Measurements from ENCODE around the gene SPOCK2. TPM values are rescaled to one million over a fixed set of nuclear protein-coding genes. Genes with fewer than 3 reads are reported as not detected.

SPOCK2 gene
- total RNA-seq, 1 experiment from 2014 or later = 1.1 TPM

GRCh38 chr10:72068126-72068765 is 20.1 kb downstream of the SPOCK2 start:
- Histone ChIP-seq H3K27me3 (ENCODE audit: insufficient read depth, low read length) (no peaks in the 10 kb centered on the region), H3K4me1 (ENCODE audit: control insufficient read depth in 1 of 2, insufficient read depth in 2 of 2, low read length in 2 of 2) (peaks cover 4 to 9% of the 10 kb centered on the region in 2 experiments; a peak in 2 of 4 replicates), H4K20me1 (ENCODE audit: insufficient read depth) (no peaks in the 10 kb centered on the region), H3K9me3 (ENCODE audit: control insufficient read depth in 1 of 2, insufficient read depth in 1 of 2, low read depth in 1 of 2, low read length in 2 of 2) (no peaks in the 10 kb centered on the region; a peak in 1 of 4 replicates), H3K4me2 (ENCODE audit: low read length) (no peak overlapping the region), H3K9ac (ENCODE audit: low read length) (no peak overlapping the region), H2AFZ (ENCODE audit: low read depth, low read length, poor library complexity, severe bottlenecking) (no peak overlapping the region), H3K4me3 (replicated peaks in 1 of 2; ENCODE audit: low read depth in 1 of 2, low read length in 2 of 2) (no peak overlapping the region), H3K27ac (ENCODE audit: low read depth, low read length) (no peak overlapping the region), H3K9me2 (ENCODE audit: insufficient read depth) (no peaks in the 10 kb centered on the region), H3K79me2 (ENCODE audit: insufficient read depth, low read length) (no peaks in the 10 kb centered on the region), H3K36me3 (ENCODE audit: control insufficient read depth in 1 of 2, insufficient read depth in 2 of 2, low read length in 2 of 2) (no peaks in the 10 kb centered on the region)
- DNase-seq (ENCODE audit: low read depth, low spot score) = no peak
- no peak for TF ChIP-seq EZH2phosphoT487 (IDR thresholded peaks at IDR 0.05; ENCODE audit: borderline replicate concordance)
- no peak for ATAC-seq
- POLR2A ChIA-PET = no interaction called here
- no TSS peak for BruUV-seq (replicated peaks)
- CTCF ChIA-PET = no interaction called here
- intact Hi-C loops (cut with micrococcal nuclease) = no loop called here
- RAD21 ChIA-PET (ENCODE audit: low non-redundant PET in 1 of 2, low total read pairs in 2 of 2, uncharacterized antibody in 2 of 2, unreplicated experiment in 2 of 2) = no interaction called here

- Histone ChIP-seq H3K27ac (ENCODE audit: low read depth, low read length) (no peak overlapping the region), H3K4me1 (ENCODE audit: control insufficient read depth in 1 of 2, insufficient read depth in 2 of 2, low read length in 2 of 2) (peaks cover 4 to 10% of the 10 kb centered on the region in 2 experiments; a peak in 2 of 4 replicates), H3K9me2 (ENCODE audit: insufficient read depth) (no peaks in the 10 kb centered on the region), H3K79me2 (ENCODE audit: insufficient read depth, low read length) (no peaks in the 10 kb centered on the region), H2AFZ (ENCODE audit: low read depth, low read length, poor library complexity, severe bottlenecking) (no peak overlapping the region), H4K20me1 (ENCODE audit: insufficient read depth) (no peaks in the 10 kb centered on the region), H3K4me2 (ENCODE audit: low read length) (no peak overlapping the region), H3K4me3 (replicated peaks in 1 of 2; ENCODE audit: low read depth in 1 of 2, low read length in 2 of 2) (no peak overlapping the region), H3K9me3 (ENCODE audit: control insufficient read depth in 1 of 2, insufficient read depth in 1 of 2, low read depth in 1 of 2, low read length in 2 of 2) (no peaks in the 10 kb centered on the region; a peak in 1 of 4 replicates), H3K36me3 (ENCODE audit: control insufficient read depth in 1 of 2, insufficient read depth in 2 of 2, low read length in 2 of 2) (no peaks in the 10 kb centered on the region), H3K27me3 (ENCODE audit: insufficient read depth, low read length) (no peaks in the 10 kb centered on the region), H3K9ac (ENCODE audit: low read length) (no peak overlapping the region)
- no peak for ATAC-seq
- TF ChIP-seq CBX3 (IDR thresholded peaks at IDR 0.05; ENCODE audit: low read depth) (no peak), RAD21 (IDR thresholded peaks at IDR 0.05; ENCODE audit: low read depth) (no peak), EZH2 (IDR thresholded peaks at IDR 0.05) (no peak), ELF1 (IDR thresholded peaks at IDR 0.05; ENCODE audit: borderline replicate concordance, low read depth) (no peak), POLR2A (IDR thresholded peaks at IDR 0.05; ENCODE audit: borderline replicate concordance, extremely low read depth, insufficient read depth, insufficient read length) (no peak), SP1 (IDR thresholded peaks at IDR 0.05; ENCODE audit: low read depth) (no peak), YY1 (IDR thresholded peaks at IDR 0.05; ENCODE audit: extremely low read depth, insufficient replicate concordance, low read depth, low read length) (no peak)
- TF ChIP-seq, protein P1, sequence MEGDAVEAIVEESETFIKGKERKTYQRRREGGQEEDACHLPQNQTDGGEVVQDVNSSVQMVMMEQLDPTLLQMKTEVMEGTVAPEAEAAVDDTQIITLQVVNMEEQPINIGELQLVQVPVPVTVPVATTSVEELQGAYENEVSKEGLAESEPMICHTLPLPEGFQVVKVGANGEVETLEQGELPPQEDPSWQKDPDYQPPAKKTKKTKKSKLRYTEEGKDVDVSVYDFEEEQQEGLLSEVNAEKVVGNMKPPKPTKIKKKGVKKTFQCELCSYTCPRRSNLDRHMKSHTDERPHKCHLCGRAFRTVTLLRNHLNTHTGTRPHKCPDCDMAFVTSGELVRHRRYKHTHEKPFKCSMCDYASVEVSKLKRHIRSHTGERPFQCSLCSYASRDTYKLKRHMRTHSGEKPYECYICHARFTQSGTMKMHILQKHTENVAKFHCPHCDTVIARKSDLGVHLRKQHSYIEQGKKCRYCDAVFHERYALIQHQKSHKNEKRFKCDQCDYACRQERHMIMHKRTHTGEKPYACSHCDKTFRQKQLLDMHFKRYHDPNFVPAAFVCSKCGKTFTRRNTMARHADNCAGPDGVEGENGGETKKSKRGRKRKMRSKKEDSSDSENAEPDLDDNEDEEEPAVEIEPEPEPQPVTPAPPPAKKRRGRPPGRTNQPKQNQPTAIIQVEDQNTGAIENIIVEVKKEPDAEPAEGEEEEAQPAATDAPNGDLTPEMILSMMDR (IDR thresholded peaks at IDR 0.05 in 2 of 3, conservative IDR thresholded peaks at IDR 0.05 in 1 of 3; ENCODE audit: borderline replicate concordance in 1 of 3, insufficient read depth in 1 of 3, low read depth in 2 of 3, low read length in 2 of 3) = no peak
- TF ChIP-seq, protein P2, sequence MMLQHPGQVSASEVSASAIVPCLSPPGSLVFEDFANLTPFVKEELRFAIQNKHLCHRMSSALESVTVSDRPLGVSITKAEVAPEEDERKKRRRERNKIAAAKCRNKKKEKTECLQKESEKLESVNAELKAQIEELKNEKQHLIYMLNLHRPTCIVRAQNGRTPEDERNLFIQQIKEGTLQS (IDR thresholded peaks at IDR 0.05) = no peak
- ChIA-PET CTCF (no interaction called here), POLR2A (no interaction called here), RAD21 (ENCODE audit: low non-redundant PET in 1 of 2, low total read pairs in 2 of 2, uncharacterized antibody in 2 of 2, unreplicated experiment in 2 of 2) (no interaction called here)
- no TSS peak for BruUV-seq (replicated peaks)
- DNase-seq (ENCODE audit: low read depth, low spot score) = no peak
- intact Hi-C loops (cut with micrococcal nuclease) = no loop called here
Measured at GRCh38 chr10:72067463-72068125, 20.8 kb downstream of the SPOCK2 start.
